GM20000 (cell line): ENCODE measurements around the gene EBF3.
A peak's percentile ranks its signal among the peaks of the same experiment; 100 is the strongest.

ENCODE experiments used
- DNase-seq: peaks from one replicate; pipeline ENCODE4 v3.0.0; 2012; ENCODE audit warnings: low spot score
- TF ChIP-seq, protein P1 (sequence below): IDR thresholded peaks from 2 replicates; pipeline ENCODE4 v1.5.1; 2012; ENCODE audit warnings: mild to moderate bottlenecking, control low read depth; ENCODE audit errors: extremely low read depth, missing control alignments

The EBF3 gene, protein sequence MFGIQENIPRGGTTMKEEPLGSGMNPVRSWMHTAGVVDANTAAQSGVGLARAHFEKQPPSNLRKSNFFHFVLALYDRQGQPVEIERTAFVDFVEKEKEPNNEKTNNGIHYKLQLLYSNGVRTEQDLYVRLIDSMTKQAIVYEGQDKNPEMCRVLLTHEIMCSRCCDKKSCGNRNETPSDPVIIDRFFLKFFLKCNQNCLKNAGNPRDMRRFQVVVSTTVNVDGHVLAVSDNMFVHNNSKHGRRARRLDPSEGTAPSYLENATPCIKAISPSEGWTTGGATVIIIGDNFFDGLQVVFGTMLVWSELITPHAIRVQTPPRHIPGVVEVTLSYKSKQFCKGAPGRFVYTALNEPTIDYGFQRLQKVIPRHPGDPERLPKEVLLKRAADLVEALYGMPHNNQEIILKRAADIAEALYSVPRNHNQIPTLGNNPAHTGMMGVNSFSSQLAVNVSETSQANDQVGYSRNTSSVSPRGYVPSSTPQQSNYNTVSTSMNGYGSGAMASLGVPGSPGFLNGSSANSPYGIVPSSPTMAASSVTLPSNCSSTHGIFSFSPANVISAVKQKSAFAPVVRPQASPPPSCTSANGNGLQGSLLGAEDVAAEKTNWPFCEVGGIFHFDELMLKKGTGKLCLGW

GRCh38 chr10:129963641-129964501, at the start of gene EBF3:
EBF3 (minus strand) TSS chr10:129964274; CDS start chr10:129963768, 506 bp downstream.
- DNase-seq, result peak; percentile 61

DNA sequence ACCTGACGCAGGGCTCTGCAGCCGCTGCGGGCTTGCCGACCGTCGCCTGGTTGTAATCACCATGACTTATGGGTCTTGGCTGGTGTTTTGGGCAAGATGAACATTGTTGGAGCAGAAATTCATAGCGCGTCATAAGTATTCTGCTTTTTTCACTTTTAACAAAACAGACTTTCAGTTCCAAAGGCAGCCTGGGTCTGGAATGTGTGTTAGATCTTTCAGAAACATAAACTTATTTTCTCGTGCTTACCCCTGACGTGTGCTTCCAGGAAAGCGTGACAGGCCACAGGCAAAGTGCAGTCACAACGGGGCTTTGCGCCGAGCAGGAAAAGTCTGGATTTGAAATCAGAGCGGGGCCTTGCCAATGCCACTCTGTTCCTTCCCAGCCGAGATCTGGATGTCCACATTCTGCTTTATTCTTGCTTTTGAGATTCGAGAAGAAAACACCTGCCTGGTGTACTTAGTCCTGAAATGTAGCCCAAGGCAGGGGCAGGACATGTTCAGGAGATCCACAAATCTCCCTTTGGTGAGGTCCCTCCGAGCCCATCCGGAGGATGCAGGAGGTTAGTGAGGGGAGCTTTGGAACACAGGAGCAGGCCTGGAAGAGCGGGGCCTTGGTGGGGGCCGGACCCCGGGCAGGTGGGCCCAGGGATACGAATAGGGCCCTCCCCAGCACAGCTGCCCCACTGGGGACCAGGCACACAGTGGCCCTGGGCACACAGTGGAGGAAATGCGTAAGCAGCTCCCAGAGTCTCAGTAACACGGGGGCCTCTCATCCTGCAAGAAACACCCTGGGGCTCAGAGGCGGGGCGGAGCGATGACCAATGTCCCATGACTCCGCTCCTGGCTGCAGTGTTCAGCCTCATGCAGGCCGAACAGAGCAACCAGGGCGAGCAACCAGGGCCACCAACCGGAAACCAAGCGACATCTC, 49.5 kb upstream of the EBF3 start:
- TF ChIP-seq, protein P1, sequence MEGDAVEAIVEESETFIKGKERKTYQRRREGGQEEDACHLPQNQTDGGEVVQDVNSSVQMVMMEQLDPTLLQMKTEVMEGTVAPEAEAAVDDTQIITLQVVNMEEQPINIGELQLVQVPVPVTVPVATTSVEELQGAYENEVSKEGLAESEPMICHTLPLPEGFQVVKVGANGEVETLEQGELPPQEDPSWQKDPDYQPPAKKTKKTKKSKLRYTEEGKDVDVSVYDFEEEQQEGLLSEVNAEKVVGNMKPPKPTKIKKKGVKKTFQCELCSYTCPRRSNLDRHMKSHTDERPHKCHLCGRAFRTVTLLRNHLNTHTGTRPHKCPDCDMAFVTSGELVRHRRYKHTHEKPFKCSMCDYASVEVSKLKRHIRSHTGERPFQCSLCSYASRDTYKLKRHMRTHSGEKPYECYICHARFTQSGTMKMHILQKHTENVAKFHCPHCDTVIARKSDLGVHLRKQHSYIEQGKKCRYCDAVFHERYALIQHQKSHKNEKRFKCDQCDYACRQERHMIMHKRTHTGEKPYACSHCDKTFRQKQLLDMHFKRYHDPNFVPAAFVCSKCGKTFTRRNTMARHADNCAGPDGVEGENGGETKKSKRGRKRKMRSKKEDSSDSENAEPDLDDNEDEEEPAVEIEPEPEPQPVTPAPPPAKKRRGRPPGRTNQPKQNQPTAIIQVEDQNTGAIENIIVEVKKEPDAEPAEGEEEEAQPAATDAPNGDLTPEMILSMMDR, result no peak

More at GRCh38 chr10:129963641-129964501, at the start of gene EBF3:
- TF ChIP-seq, protein P1, result no peak

GRCh38 chr10:130012129-130012528, 48.1 kb upstream of the EBF3 start:
- no peak for DNase-seq
- TF ChIP-seq, protein P1, result no peak

More for the DNA sequence above, 49.5 kb upstream of the EBF3 start:
- DNase-seq, result no peak

- no peak for DNase-seq
- TF ChIP-seq, protein P1, result no peak
Measured at GRCh38 chr10:130010653-130011052, 46.6 kb upstream of the EBF3 start.

GRCh38 chr10:130009228-130009627, 45.2 kb upstream of the EBF3 start:
- TF ChIP-seq, protein P1, result no peak
- peak; percentile 5 for DNase-seq

- DNase-seq, result no peak
Measured at GRCh38 chr10:130003787-130004613, 39.9 kb upstream of the EBF3 start.

More at GRCh38 chr10:130003787-130004613, 39.9 kb upstream of the EBF3 start:
- TF ChIP-seq, protein P1, result no peak
